Suprapubic skin (tissue), 3 donors: Measurements from ENCODE around the gene OR52K2.

Experiments used
- EP300 ChIP-seq: sonication (generic); formaldehyde crosslinking; IDR thresholded peaks from one replicate; pipeline ENCODE4 v1.6.1; 2017; ENCODE audit warnings: antibody characterized with exemption
- POLR2A ChIP-seq, 2 donors: fragments of 450-650 bp; IDR thresholded peaks; one replicate each; pipeline ENCODE4 v1.6.1; 2017; ENCODE audit warnings: antibody characterized with exemption in 2 of 2, mild to moderate bottlenecking in 2 of 2, moderate library complexity in 2 of 2
- TF ChIP-seq, protein P1 (sequence below), 2 donors: fragments of 200-600 bp in 1 of 2; fragments of 450-650 bp in 1 of 2; sonication (generic) in 1 of 2; IDR thresholded peaks; one replicate each; pipeline ENCODE4 v1.5.1; 2016 to 2019; ENCODE audit warnings: antibody characterized with exemption in 2 of 2, mild to moderate bottlenecking in 1 of 2, moderate library complexity in 1 of 2

- TF ChIP-seq, protein P1, sequence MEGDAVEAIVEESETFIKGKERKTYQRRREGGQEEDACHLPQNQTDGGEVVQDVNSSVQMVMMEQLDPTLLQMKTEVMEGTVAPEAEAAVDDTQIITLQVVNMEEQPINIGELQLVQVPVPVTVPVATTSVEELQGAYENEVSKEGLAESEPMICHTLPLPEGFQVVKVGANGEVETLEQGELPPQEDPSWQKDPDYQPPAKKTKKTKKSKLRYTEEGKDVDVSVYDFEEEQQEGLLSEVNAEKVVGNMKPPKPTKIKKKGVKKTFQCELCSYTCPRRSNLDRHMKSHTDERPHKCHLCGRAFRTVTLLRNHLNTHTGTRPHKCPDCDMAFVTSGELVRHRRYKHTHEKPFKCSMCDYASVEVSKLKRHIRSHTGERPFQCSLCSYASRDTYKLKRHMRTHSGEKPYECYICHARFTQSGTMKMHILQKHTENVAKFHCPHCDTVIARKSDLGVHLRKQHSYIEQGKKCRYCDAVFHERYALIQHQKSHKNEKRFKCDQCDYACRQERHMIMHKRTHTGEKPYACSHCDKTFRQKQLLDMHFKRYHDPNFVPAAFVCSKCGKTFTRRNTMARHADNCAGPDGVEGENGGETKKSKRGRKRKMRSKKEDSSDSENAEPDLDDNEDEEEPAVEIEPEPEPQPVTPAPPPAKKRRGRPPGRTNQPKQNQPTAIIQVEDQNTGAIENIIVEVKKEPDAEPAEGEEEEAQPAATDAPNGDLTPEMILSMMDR (IDR thresholded peaks at IDR 0.05) = no peak
- TF ChIP-seq EP300 (no peak), POLR2A (IDR thresholded peaks at IDR 0.05) (no peak)
Measured at GRCh38 chr11:4416816-4417215, 32.3 kb upstream of the OR52K2 start.
